Limb (tissue), 2 donors: ENCODE results near the gene INPP5J.
A peak's percentile ranks its signal among the peaks of the same experiment; 100 is the strongest.
"Not testable (repeated sequence)": the region's sequence is repeated elsewhere in the genome, so short reads cannot be mapped to it uniquely, and the experiment has no call there.

ENCODE experiments used
- DNase-seq, 2 donors: peaks; one replicate each; pipeline ENCODE4 v3.0.0-alpha.2; 2016; ENCODE audit errors: extremely low spot score in 2 of 2

Gene INPP5J

DNA sequence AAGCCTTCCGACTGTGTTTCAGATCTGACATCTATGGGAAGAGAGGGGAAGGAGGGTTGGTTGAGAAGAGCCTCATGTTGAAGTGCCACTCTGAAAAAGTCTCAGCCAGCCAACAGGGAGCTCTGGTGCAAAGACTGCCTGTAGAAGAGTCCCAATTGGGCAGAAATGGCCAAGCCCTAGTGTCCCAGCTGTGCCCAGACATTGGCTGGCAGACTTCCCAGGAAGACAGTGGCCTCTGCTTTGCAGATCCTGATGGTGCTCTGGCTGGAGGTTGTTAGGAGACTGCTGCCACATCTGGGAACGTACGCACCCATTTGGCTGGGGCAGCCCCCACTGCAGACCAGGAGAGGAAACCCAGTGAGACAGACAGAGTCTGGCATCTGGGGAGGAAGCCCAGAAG, 20.8 kb downstream of the INPP5J start:
- DNase-seq: no peak

DNA sequence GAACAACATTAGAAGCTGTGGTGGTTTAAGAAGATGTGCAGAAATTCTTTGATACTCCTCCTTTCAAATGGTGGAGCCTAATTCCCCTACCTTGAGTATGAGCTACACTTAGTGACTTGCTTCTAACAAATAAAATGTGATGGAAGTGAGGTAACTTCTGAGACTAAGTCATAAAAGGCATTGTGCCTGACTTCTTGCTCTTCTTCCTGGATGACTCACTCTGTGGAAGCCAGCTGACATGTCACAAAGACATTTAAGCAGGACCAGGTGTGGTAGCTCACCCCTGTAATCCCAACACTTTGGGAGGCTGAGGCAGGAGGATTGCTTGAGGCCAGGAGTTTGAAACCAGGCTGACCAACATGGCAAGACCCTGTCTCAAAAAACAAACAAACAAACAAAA, 21.5 kb downstream of the INPP5J start:
- DNase-seq: no peak

DNA sequence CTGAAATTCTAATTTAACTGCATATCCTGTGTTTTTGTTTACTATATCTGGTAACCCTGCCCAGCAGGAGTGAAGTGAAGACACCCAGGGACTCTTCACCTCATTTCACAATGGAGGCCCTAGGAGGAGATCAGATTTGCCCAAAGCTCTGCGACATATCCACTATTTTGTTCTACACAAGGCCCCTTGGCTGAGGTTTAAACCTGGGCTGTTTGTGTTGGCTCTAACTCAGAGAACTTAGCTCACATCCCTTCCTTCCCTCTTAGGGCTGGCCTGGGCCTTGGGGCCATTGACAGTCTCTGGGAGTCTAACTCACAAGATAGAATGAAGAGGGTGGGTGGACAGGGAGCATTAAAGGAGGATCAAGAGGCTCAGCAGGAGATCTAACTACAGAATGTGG, 25.7 kb downstream of the INPP5J start:
- DNase-seq: peak in 1 of 2 donors; percentile 9

DNA sequence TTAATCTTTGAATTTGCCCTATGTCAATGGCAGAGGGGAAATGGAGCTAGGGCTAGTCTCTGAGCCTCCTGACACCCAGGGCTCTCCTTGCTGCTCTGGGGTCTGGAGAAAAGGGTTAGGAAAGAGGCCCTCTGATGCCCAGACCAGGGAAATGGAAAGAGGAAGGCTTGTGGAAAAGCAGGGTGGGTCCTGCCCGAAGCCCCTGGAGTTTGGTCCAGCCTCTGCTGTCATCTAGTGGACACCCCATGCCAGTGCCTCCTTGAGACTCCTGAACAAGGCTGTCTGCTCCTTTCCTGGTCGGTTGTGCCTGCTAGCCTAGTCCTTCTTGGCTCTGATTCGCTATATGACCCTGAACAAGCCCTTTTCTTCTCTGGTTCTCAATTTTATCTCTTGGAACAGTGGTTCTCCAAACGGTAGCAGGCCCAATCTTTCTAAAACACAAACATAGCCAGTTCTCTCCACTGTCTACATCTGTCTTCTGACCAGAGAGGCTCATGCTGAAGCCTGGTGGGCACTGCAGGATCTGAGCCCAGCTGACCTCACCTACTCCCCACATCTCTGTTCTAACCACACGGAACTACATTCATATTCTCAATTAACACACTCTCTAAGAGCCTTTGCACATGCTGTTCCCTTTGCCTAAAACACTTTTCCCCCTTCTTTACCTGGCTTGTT, 26.3 kb downstream of the INPP5J start:
- peak; percentile 44 to 78 for DNase-seq

DNA sequence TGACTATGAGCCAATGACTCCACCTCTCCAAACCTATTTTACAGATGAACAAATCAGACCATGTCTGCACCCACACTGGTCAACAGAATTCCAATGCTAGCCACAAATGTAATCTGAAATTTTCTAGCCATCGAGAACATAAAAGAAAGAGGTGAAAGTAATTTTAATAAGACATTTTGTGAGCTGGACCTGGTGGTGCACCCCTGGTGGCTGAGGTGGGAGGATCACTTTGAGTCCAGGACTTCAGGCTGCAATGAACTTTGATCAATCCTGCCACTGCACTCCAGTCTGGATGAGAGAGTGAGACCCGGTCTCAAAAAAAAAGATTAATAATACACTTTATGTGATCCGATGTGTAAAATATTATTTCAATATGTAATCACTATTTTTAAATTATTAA, 27.8 kb downstream of the INPP5J start:
- no peak for DNase-seq

DNA sequence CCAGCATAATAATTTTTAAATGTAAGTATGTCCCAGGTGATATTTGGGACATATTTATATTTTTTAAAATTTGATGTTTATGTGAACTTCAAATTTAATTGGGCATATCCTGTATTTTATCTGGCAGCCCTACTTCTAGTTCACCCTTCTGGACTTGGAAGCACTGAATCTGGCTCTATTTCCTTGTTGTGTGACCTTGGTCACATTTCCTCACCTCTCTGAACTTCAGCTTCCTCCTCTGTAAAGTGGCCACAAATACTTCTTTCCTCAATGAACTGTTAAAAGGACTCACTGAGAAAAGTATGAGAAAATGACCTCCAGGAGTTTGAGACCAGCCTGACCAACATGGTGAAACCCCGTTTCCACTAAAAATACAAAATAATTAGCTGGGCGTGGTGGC, 29.1 kb downstream of the INPP5J start:
- DNase-seq: no peak

DNA sequence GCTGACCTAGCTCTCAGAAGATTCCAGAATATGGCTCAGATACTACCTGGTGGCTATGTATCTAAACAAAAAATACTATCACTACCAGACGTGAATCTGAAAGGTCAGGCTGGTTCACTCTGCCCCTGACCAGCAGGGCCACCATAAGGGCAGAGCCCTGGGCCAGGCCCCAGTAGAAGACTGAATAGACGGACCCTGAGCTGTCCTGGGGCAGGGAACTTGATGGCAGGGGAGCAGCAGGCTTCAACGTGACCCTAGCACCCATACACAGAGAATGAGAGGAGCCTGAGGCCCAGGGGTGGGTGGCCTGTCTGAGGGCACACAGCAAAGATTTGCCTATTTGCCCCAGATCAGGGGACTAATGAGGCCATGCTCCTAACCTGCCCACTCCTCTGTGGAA, 30.6 kb downstream of the INPP5J start:
- no peak for DNase-seq

DNA sequence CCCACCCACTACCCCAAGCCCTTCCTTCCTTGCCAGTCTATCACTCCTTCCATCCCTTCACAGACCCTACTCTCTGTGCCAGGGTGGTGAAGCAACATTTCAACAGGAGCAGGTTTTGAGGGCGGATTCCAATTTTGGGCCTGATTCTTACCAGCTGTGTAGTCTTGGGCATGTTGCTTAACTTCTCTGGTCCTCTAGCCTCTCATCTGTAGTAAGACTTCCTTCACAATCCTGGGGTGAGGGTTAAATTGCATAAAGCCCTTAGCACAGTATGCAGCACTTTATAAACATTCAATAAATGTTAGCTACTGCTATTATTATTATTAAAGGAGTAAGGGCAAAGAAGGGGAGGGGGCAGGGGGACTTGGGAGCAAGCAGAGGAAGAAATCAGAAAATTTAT, 32.2 kb downstream of the INPP5J start:
- DNase-seq: no peak

DNA sequence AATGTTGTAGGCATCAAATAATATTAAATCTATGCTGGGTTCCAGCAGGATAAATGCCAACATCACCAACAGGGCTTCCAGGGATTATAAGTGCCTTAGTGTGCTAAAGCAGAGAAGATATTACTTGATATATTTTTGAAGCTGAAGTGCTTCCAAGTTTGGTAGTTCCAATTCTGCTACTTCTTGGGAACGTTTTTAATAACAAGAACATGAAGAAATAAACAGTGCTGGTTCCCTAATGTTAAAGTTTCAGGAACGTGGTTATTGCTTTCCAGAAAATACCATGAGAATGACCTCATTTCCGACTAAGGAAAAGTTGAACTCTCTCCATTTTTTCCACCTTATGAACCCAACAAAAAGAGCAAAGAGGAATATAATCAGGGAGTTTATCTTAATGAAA, 32.7 kb downstream of the INPP5J start:
- peak in 1 of 2 donors; percentile 40 for DNase-seq

DNA sequence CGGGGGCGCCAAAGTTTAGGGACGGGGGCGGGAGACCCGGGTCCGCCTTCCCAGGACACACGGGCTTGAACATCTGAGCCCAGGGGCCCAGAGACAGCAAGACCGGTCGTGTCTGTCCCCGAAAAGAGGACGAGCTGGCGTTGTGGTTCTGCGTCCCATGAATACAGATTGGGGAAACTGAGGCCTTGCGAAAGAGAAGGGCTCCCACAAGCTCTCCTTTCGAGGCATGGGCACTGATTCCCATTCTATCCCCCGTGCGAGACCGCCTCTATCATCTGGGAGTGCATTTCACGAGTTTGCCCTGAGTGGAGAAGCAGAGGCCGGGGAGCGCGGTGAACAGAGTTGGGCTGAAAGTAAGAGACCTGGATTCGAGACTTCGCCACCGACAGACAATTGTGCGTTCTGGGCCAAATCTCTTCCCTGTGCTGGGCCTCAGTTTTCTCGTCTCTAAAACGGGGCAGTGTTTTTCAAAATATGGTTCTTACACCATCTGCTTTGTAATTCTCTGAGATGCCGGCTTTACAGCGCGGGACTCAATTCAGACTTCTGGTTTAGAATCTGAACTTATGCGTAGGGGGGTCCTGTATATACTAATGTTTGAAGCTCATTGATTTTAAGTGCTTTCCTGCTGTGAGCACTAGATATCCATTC, 37.7 kb downstream of the INPP5J start:
- no peak for DNase-seq

DNA sequence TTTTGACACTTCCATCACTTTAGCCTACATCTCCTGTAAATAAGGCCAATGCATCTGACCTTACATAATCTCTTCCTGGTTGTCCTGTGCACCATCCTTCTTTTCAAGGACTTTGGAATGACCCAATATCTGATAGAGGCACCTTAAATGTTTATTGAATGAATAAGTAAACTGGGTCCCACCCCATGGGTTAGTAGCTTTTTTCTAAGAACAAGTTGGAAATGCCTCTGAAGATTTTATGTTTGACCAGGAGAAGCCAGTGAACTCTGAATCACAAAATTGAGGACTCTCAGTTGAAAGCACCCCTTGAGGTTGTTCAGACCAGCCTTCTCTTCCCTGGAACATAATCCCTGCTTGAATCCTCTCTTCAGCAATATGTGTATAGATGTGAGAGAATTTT, 38.6 kb downstream of the INPP5J start:
- DNase-seq: no peak

DNA sequence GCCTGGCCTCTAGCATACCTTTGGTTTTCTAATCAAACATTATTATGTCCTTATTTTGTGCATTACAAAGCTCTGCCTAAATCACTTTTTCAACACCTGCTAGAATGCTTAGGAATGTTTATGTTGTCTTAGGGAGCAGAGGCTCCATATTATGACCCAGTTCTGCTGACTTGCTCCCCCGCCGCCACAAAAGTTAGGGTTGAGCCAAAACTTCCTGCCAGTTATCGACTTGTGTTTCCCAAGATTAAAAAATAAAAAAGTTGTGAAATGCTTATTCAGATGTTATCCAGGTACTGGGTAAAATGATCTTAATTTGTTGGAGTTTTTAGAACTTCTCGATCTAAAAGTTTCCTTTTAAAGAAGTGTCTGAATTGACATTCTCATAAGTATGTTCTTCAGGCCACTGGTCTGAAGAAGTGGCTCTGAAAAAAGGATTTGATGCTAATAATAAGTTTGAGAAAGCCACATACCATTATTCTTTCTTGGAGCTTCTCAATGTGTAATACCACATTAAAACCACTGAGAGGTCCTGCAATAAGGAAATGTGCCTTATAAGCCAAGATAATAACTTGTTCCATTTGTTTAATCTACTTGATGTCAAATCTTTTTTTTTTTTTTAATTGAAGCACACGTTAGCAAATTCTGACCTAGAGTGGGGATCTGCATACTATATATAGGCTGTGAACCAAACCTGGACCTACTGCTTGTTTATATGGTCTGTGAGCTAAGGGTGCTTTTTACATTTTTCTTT, 39.4 kb downstream of the INPP5J start:
- no peak for DNase-seq

DNA sequence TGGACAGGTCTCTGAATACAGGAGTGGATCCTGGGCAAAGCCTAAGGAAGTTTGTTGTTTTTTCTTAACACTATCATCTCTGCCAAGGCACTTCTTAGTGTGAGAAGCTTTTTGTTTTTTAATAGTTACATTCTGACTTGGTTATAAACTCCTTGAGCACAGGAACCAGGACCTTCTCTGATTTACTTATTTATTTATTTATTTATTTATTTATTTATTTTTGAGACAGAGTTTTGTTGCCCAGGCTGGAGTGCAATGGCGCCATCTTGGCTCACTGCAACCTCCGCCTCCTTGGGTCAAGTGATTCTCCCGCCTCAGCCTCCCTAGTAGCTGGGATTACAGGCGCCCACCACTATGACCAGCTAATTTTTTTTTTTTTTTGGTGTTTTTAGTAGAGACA, 48.2 kb downstream of the INPP5J start:
- no peak for DNase-seq

DNA sequence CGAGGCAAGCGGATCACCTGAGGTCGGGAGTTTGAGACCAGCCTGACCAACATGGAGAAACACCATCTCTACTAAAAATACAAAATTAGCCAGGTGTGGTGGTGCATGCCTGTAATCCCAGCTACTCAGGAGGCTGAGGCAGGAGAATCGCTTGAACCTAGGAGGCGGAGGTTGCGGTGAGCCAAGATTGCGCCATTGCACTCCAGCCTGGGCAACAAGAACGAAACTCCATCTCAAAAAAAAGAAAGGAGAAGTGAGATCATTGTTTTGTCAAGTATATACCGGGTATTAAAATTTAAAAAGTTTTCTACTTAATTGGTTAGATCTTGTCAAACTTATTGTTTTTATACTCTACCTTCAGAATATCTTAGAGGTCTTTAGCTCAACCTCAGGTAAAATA, 49.0 kb downstream of the INPP5J start:
- DNase-seq: not testable (repeated sequence)

DNA sequence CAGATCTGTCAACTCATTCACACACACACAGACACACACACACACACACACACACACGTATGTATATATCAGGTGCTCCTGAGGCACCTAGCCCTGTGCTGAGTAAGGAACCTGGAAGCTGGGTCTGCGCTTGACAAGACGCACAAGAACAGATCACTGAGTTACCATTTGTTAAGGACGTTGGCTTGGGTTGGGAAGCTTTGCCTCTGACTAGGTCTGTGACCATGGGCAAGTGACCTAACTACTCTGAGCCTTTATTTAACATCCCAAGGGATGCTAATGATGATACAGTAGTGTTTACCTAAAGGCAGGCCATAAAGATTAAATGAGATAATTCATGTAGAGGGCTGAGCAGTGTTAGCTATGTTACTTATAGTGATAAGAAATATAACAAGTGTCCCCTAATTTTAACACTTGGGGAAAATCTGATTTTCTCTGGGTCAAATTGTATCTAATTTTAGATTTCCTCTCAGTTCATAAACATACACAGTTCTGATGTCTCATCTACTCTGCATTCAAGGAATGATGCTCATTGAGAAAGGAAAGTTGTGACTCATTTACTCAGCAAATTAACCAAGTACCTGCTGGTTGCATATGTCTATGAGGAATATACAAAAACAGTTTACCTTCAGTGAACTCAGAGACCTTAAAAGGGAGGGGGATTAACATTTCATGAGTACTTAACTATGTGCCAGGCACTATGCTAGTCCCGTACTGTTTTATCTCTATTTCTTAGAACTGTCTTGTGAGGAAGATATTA, 50.8 kb downstream of the INPP5J start:
- no peak for DNase-seq

DNA sequence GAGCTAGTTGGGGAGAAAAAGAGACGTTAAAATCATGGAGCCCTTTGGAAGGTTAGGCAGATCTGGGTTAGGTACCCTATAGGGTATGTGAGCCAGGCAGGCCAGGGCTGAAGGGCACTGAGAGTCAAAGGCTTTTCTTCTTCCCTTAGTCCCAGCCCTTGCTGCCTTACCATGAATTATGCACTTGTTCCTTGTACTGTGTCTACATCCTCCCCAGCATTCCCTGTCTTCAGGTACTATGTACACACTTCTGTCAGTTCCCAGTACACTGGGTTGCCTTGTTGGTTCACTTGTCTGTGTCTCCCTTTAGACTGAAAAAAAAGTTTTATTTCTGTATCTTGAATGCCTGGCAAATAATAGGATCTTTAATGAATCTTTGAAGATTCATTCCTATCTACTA, 54.2 kb downstream of the INPP5J start:
- DNase-seq: no peak

DNA sequence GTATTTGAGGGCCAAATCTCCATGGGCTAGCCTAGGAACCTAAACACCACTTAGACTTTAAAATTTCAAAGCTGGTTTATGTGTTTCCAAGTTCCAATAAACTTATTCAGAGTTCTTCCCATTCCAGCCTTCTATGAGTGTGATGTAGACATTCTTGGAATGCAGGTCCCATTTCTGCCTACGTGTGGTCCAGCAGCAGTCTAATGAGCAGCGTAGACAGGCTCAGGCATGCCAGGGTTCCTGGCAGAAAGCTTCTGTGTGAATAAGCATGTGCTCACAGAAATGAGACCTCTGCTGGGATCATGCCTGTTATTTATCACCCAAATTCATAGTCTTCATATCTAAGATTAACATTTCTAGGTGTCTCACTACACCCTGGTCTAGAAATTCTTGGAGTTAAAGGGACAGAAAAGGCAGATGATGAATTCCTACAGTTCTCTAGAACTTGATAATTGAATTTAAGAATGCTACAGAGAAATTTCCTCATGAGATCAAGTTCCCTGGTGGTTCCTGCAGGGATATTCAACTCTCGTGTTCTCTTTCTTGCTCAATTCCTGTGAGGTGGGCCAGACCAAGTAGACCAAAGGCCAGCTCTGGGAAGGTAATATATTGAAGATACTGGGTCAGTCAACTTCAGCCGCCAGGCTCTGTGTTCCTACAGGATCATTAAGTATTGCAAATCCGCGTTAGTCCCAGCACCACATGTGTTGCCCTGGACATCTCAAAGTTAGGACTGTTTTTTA, 54.8 kb downstream of the INPP5J start:
- DNase-seq: no peak

DNA sequence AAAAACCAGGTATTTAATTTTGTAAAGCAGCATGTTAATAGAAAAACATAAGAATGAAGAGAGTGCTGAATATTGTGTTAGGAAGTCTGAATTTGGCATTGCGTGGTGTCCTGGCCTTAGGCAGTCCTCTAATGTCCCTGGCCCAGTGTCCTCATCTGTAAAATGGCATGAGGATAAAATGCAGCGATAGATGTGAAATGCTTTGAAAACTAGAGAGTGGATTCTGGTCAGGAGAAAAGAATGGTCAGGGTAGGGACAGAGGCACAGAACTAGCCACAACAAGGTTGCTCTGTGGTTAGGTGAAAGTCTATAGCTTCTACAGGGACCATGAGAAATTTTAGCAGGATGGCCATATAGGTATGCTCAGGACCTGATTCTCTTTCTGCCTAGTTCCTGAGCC, 56.1 kb downstream of the INPP5J start:
- no peak for DNase-seq

DNA sequence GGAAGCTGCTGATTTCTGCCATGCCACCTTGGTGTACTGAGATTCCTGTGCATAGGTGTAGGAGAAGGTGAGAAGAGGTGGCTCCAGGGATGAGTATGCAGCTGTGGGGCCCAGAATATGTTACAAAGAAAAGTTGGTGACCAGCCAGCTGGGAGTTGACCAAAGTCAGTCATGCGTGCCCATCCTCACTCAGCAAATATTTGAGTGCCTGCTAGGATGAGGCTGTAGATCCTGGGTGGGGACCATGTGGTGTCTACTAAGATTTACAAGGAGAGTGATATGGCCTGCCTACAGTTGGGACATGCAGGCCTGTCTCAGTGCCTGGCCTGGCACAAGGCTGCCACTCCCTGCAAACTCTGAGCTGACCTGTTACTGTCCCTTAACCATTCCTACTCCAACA, 56.6 kb downstream of the INPP5J start:
- no peak for DNase-seq

DNA sequence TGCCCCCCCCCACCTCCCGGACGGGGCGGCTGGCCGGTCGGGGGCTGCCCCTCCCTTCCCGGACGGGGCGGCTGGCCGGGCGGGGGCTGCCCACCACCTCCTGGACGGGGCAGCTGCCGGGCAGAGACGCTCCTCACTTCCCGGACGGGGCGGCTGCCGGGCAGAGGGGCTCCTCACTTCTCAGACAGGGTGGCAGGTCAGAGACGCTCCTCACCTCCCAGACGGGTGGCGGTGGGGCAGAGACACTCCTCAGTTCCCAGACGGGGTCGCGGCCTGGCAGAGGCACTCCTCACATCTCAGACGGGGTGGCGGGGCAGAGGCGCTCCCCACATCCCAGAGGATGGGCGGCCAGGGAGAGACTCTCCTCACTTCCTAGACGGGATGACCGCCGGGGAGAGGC, 61.2 kb downstream of the INPP5J start:
- no peak for DNase-seq
